ENCODE measurements around the gene PYGB.
A peak's percentile ranks its signal among the peaks of the same experiment; 100 is the strongest.

Gene PYGB

DNA sequence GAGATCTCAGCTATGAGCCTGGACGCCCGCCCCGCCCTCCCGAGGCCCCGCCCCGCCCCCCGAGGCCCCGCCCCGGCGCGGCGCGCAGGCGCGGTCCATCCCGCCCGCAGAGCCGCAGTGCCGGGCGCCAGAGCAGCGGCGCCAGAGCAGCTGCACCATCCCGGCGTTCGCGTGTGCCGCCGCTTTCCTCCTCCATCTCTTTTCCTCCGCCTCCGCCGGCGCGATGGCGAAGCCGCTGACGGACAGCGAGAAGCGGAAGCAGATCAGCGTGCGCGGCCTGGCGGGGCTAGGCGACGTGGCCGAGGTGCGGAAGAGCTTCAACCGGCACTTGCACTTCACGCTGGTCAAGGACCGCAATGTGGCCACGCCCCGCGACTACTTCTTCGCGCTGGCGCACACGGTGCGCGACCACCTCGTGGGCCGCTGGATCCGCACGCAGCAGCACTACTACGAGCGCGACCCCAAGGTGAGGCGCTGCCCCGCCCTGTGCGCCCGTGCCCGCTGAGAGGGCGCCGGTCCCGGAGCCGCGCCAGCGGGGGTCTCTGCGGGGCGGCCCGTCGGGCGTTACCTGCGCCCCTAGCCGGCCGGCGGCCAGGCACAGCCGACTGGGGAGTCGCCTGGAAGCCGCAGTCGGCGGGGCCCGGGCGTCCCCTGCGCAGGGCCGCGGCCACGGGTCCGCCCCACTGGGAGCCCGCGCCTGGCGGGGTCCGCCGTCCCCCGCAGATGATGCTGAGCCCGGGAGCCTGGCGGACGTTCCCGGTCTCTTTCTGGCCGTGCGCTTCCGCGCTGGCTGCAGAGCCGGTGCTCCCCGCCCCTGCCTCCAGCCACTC lies at the start of gene PYGB:
Gene PYGB (plus strand): TSS at position 130 of the 830 bp plus-strand sequence. CDS start 94 bp downstream, at position 224.
- DNase-seq (ENCODE audit: low spot score), result peak; percentile 67

DNA sequence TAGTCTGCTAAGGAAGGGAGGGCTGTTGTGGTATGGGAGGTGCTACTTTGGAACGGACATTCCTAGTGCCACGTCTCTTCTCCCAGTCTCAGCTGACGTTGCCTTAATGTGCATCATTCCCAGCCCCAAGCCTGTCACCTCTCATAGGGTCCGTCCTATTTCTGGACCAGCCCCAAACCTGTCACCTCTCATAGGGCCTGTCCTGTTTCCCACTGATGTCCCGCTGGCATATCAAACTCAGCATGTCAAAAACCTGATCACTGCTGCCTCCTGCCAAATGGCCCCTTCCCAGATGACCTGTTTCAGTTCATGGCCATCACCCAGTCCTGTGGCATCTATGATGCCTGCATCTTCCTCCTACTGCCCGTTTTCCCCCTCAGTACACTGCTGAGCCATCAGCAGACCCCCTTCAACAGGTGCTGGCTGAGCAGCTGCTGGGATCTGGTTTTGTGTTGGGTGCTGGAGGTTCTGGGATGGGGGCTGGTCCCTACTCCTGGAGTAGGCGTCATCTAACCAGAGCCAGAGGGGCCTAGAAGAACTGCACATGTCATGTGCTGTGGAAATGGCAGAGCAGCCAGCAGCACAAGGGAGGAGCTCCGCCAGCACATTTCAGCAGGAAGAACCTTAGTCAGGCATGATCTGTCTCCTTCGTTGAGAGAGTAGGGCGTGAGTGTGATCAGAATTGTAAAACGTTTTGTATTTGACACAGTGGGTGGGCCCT lies 49.1 kb upstream of the PYGB start:
- DNase-seq (ENCODE audit: low spot score), result no peak

DNA sequence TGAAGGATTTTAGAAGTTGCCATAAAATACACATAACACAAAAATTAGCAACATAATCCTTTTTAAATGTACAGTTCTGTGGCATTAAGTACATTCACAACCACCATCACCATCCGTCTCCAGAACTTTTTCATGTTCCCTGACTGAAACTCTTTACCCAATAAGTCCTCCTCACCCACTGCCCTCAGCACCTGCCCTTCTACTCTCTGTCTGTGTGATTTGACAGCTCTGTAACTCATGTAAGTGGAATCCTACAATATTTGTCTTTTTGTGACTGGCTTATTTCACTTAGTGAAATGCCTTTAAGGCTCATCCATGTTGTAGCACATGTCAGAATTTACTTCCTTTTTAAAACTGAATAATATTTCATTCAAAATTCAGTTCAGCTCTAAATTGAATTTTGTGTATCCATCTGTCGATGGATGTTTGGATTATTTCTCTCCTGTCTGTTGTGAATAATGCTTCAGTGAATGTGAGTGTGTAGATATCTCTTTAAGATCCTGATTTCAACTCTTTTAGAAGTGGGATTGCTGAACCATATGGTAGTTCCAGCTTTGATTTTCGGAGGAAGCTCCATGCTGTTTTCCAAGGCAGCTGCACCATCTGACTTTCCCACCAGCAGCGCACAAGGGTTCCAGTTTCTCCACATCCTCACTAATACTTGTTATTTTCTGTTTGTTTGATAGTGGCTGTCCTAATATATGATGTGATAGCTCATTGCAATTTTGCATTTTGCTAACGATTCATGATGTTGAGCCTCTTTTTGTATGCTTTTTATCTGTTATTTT lies 48.2 kb upstream of the PYGB start:
- no peak for DNase-seq (ENCODE audit: low spot score)

DNA sequence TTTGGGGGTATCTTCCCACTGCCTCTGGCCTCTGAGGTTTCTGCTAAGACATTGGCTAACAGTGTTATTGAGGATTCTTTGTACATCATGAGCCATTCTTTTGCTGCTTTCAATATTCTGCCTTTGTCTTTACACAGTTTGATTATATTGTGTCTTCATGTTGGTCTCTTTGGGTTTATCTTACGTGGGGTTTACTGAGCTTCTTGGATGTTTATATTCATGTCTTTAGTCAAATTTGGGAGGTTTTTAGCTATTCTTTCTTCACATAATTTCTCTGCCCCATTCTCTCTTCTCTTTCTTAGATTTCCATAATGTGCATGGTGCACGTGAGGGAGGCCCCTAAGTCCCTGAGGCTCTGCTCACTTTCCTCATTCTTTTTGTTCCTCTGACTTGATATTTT lies 44.8 kb upstream of the PYGB start:
- DNase-seq (ENCODE audit: low spot score), result no peak

DNA sequence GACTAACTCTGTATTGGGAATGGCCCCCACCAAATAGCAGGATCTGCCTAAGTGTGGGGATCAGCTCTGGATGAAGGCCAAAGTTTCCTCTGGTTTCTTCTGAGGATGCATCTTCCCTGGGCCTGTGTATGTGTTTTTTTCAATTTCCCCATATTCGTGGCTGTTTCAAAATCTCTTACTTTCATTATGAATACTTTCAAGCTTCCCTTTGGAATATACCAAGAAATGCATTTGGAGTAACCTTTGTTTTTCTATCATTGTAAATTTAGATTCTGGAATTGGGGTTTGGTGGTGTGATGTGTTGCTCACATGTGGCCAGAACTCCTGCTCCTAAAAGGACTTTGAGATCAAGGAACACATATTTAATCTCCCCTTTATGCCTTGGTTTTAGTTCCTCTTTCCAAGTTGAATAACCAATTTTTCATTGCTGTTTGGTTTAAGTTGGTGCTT lies 44.0 kb upstream of the PYGB start:
- DNase-seq (ENCODE audit: low spot score), result peak; percentile 36

DNA sequence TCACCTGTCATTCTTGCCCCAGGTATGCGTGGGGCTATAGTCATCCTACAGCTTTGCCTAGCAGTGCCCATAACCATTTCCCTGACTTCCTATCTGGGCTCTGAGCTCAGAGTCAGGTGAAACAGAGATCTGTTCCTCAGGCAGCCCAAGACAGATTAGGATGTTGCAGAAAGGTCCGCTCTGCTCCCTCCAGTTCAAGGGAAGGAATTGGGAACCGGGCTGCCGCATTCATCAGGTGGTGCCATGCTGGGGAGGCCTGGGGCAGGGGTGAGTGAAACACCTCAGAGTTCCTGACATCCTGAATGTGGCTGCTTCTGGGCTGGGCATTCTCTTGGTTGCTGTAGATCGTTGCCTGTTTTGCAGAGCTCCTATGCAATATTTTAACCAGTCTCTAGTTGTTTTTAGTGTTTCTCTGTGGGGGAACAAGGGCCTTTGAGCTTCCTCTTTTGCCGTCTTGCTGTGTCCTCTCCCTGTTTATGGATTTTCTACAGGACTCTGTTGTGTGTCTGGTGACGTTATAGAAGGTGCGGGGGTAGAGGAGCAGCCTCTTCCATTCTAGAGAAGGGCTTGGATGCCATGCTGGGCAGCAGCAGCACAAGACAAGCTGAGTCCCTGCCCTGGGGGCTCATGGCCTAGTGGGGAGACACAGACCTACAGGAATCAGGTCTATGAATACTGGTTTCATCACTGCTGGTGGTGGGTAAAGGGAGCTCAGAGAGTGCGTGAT lies 43.2 kb upstream of the PYGB start:
- no peak for DNase-seq (ENCODE audit: low spot score)

DNA sequence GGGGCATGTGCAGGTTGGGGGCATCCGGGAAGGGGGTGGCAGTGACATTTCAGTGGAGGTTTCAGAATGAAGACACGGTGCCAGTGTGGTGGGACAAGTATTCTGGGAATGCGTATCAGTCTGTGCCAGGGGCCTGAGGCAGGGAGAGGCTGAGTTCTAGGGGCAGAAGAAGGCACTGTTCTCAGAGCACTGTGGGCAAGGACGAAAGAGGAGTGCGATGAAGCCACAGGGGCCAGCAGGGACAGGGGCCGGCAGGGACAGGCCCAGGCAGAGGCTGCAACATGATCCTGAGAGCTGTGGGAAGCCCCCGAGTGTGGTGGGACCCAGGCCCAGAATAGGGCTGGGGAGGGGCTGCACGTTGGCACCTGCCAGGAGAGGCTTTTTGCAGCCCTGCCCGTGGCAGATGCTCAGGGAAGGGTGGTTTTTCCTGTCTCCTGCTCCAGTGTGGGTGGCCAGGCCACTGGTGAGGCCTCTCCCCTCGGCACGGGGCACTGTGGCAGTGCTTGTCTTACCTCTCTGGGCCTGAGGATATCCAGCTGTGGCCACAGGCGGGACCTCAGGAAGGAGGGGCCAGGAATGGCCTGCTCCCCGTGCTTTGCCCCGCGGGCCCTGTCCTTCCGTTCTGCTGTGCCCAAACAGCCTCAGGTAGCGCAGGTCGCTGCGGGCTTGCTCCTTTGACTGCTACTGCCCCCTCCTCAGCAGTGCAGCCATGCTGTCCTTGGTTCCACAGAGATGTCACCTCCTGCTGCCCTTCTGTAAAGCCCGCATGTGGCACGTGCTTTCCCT lies 42.4 kb upstream of the PYGB start:
- DNase-seq (ENCODE audit: low spot score), result no peak

DNA sequence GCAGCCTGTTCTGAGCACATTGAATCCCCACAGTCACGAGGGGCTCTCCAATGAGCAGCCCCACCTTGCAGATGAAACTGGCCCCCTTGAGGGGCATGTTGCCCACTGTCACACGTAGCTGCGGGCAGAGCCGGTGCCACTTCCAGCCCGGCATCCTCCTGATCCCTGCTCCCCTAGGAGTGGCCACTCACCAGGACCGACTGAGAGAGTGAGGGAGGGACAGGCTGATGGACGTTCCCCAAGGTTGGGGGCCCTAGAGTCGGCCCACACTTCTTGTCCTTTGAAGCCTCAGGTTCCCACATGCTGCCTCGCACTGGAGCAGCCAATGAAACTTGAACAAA lies 41.9 kb upstream of the PYGB start:
- no peak for DNase-seq (ENCODE audit: low spot score)

DNA sequence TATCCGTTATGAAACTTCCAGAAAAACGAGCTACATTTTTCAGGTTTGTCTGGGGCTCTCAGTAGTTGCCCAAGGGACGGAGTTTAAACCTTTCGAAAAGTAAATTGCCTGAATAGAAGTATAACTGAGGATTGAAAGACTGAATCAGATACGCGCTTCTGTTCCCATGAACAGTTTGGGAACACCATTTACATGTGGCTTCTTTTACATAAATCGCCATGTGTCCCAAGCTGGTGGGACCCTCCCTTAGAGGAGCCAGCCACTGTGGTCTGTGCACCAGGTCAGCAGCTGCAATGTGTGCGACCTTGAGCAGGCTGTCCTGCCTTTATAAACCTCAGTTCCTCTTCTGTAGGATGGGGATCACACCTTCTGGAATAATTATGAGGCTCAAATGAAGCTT lies 41.3 kb upstream of the PYGB start:
- DNase-seq (ENCODE audit: low spot score), result no peak

DNA sequence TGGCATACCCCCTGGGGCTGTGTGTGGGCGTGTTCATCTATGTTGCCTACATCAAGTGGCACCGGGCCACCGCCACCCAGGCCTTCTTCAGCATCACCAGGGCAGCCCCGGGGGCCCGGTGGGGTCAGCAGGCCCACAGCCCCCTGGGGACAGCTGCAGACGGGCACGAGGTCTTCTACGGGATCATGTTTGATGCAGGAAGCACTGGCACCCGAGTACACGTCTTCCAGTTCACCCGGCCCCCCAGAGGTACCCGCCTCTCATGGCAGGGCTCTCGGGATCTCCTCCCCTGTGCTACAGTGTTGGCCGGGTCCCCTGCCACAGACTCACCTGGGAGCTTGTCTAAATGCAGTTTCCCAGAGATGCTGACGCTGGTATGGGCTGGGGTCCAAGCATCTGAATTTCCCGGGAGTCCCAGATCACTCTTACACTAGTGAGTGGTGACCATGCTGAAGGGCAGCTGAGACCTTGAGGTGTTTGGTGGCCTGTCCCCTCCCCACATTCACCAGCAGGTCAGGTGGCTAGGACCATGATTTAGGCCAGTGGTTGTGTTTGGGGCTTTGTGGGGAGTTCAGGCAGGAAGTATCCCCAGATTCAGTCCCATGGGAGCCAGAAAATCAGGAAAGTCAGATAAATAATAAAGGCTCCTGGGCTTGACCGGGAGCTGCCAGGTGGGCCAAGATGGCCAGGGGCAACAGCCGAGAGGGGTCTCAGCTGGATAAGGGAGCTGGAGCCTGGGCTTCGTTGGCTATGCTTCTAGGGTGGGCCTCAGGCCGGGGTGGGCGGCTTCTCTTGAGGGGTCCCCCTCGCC lies 40.5 kb upstream of the PYGB start:
- DNase-seq (ENCODE audit: low spot score), result no peak

DNA sequence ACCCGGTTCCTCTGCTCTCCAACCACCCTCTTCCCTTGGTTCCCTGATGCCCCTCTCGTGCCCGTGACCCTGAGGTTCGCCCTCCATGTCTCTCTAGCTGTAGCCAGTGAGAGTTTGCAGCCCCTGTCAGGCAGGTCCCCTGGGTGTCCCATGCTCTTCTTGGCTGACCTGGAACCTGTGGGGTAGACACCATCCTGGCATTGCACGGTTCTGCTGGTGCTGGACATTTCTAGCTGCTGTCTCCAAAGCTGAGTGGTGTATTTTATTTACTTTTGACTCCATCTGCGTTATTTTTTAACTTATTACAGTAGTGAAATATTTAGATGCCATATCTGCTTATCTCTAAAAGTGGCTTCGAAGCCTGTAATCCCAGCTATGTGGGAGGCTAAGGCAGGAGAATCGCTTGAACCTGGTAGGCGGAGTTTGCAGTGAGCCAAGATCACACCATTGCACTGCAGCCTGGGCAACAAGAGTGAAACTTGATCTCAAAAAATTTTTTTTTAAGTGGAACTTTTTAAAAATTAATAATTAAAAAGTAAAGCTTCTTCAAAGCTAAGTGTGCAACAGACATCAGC lies 39.8 kb upstream of the PYGB start:
- no peak for DNase-seq (ENCODE audit: low spot score)

DNA sequence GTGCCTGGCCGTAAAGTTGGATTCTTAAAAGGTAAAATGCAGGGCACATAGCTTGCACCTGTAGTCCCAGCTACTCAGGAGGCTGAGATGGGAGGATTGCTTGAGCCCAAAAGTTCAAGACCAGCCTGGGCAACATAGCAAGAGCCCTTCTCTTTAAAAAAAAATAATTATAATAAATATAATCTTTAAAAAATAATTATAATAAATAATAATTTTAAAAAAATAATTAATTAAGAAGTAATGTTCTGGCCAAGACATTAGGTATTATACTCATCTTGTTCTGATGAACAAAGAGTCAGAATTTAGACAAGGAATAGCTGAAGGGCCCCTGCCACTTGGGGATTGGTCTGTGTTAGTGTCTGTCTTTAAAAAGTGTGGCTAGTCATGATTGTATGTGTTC lies 38.5 kb upstream of the PYGB start:
- no peak for DNase-seq (ENCODE audit: low spot score)

DNA sequence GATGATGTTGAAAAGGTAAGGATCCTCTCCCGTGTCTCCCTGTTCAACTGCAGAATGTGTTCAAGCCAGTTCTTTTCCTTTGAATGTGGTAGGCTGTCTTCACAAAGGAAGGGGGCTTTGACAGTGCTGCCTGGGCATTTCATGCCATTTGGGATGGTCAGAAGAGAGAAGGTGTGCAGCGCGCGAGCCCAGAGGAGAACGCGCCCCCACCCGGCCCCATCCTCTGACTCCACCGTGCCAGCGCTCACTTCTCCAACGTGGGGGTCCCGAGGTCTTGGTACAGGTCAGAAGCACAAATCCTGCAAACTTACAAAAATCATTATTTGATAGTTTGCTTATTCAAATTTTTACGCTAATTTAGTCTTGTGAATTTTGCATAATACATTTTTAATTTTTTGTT lies 38.0 kb upstream of the PYGB start:
- DNase-seq (ENCODE audit: low spot score), result no peak

DNA sequence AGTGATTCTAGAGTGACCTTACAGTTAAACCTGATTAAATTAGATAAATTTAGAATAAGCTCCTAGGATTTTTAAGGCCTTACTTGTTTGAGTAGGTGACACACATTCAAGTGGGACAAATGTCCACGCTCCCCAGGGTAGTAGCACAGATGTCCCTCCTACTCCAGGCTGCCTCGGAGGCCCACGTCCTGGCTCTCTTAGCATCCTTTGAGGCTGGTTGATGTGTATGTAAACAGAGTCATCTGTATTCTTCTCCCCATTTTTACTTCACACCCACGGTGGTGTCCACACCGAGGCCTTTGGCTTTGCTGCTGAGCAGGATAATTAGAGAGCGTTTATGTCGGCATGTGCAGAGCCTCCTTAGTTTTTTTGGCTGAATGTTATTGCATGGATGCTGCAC lies 36.6 kb upstream of the PYGB start:
- DNase-seq (ENCODE audit: low spot score), result no peak

DNA sequence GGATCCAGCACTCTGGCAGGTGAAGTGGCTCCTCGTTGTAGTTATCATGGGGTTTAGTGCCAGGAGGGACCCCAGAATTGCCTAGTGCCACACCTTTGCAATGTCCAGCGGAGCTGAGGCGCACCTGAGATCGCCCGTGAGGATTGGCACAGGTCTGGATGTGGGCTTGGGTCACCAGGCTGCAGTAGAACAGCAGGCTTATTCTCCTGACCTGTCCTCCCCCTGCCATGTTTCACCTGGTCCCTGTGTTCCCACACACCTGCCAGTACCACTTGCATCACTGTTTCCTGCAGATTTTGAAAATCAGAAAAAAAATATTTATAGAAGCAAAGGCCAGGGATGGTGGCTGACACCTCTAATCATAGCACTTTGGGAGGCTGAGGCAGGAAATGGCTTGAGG lies 35.6 kb upstream of the PYGB start:
- no peak for DNase-seq (ENCODE audit: low spot score)

DNA sequence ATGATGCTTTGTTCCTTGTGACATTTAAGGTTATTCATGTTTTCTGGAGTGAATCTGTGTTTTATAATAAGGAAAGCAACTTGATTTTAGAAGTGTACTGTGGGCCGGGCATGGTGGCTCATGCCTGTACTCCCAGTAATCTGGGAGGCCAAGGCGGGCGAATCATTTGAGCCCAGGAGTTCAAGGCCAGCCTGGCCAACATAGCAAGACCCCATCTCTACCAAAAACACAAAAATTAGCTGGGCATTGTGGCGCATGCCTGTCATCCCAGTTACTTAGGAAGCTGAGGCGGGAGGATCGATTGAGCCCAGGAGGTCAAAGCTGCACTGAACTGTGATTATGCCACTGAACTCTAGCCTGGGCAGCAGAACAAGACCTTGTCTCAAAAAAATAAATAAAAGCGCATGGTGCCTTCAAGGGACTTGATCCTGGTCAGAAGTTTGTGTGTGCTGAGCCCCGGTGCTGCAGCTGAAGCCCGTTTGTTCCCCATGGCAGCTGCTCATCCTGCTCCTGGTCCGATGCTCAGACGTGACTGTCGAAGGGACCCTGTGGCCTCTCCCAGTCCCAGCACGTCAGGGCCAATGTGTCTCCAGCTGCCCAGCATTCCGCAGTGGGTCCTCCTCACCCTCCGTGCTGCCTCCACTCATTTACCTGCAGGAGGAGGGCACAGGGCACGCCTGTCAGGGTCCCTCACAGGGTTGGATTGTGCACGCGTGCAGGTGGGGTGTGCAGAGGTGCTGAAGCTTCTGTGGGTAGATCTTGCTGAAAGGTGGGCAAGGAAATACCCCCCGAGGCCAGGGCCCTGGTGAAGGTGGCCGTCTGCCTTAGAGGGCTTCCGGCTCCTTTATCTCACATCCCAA lies 34.1 kb upstream of the PYGB start:
- no peak for DNase-seq (ENCODE audit: low spot score)

DNA sequence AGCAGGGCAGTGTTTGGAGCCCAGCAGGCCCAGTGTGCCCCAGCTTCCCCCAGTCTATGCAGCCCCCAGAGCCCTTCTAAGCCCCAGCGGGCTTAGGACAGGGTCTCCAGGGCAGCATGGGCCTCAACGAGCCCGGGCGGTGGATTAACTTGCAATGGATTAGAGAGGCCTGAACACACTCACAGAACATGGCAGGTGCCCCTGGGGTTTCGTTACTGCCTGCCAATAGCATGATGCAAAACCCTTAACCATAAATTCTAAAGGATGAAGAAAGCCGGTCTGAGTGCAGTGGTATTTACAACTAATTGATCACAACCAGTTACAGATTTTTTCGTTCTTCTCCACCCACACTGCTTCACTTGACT lies 33.5 kb upstream of the PYGB start:
- no peak for DNase-seq (ENCODE audit: low spot score)

DNA sequence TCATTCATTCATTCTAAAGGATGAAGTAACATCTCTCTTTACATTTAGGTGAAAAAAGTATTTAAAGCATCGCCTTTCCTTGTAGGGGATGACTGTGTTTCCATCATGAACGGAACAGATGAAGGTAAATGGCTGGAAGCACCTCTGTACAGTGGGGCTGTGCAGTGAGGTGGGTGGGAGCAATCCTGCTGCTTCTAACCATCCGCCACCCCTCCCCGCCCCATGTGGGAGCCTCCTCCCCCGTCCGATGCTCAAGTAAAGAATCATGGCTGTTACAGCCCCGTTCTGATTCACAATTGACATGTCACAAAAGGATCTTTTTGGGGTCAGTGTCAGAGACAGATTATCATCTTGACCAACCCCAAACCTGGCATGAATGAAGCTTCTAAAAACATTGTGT lies 33.1 kb upstream of the PYGB start:
- DNase-seq (ENCODE audit: low spot score), result no peak

DNA sequence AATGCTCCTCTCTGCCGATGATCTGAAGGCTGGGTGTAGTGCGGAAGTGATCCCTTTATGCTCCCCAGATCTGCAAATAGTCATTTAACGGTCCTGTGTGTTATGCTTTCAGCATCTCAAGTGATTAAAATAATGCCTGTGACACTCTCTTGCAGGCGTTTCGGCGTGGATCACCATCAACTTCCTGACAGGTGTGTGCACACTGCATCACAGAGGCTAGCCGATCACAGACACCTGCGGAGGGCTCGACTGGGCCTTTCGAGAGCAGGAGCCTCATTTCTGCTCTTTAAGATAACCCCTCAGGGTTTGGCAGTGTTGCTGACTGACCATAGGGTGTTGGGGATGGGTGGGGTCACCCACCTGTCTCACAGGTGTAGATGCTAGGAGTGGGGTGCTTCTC lies 32.4 kb upstream of the PYGB start:
- no peak for DNase-seq (ENCODE audit: low spot score)
